Natural killer cell (primary cell): ENCODE measurements around the gene TFIP11. TPM values are rescaled to one million over a fixed set of nuclear protein-coding genes. Genes with fewer than 3 reads are reported as not detected.

ENCODE experiments used
- ATAC-seq, 3 donors: fragments of 150-1000 bp in 2 of 3; fragments of 200-7000 bp in 1 of 3; cut with Tn5 transposase; 1 replicate in 1 of 3; 2 replicates in 2 of 3; pipeline ENCODE4 v1.10.0; 2021; ENCODE audit warnings: mild to moderate bottlenecking in 2 of 3, moderate library complexity in 2 of 3
- DNase-seq, 2 donors: peaks; one replicate each; pipeline versions ENCODE4 v3.0.0 to v3.0.0-alpha.2; 2013 to 2021; ENCODE audit warnings: mixed read lengths in 1 of 2
- H3K27ac ChIP-seq: one replicate; pipeline ENCODE4 v1.5.1; 2013; ENCODE audit warnings: mild to moderate bottlenecking, low read length
- H3K27me3 ChIP-seq: one replicate; pipeline ENCODE4 v1.6.1; 2013; ENCODE audit warnings: low read length; ENCODE audit not compliant: control insufficient read depth, insufficient read depth
- H3K36me3 ChIP-seq: one replicate; pipeline ENCODE4 v1.6.1; 2013; ENCODE audit warnings: low read length; ENCODE audit not compliant: control insufficient read depth, insufficient read depth
- H3K4me1 ChIP-seq: one replicate; pipeline ENCODE4 v1.6.1; 2013; ENCODE audit warnings: low read length; ENCODE audit not compliant: control insufficient read depth, insufficient read depth
- H3K4me3 ChIP-seq: one replicate; pipeline ENCODE4 v1.5.1; 2013; ENCODE audit warnings: low read length
- H3K9me3 ChIP-seq: one replicate; pipeline ENCODE4 v1.6.1; 2013; ENCODE audit warnings: low read length; ENCODE audit not compliant: control insufficient read depth, insufficient read depth
- H3K27ac Mint-ChIP-seq, 2 donors: one replicate each; pipeline ENCODE4 v1.8.0; 2022; ENCODE audit warnings: mild to moderate bottlenecking in 2 of 2, mixed read lengths in 2 of 2, moderate library complexity in 1 of 2
- H3K27me3 Mint-ChIP-seq, 2 donors: one replicate each; pipeline ENCODE4 v1.8.0; 2022; ENCODE audit warnings: low read depth in 2 of 2, mixed read lengths in 2 of 2
- H3K36me3 Mint-ChIP-seq: one replicate; pipeline ENCODE4 v1.8.0; 2022; ENCODE audit warnings: mixed read lengths
- H3K4me1 Mint-ChIP-seq, 2 donors: one replicate each; pipeline ENCODE4 v1.8.0; 2022; ENCODE audit warnings: mixed read lengths in 2 of 2
- H3K4me3 Mint-ChIP-seq: one replicate; pipeline ENCODE4 v1.8.0; 2022; ENCODE audit warnings: mild to moderate bottlenecking, moderate library complexity, mixed read lengths
- H3K9me3 Mint-ChIP-seq, 2 donors: one replicate each; pipeline ENCODE4 v1.8.0; 2022; ENCODE audit warnings: mixed read lengths in 2 of 2
- CTCF ChIP-seq: fragments of 200-600 bp; IDR thresholded peaks from one replicate; pipeline ENCODE4 v1.8.0; 2022; ENCODE audit warnings: antibody characterized with exemption
- WGBS: methylation state at CpG from one replicate; pipeline ENCODE4 v1.1.7; 2013; ENCODE audit warnings: missing lambda C conversion rate; ENCODE audit not compliant: insufficient coverage; 5-methylcytosine and 5-hydroxymethylcytosine counted together
- intact Hi-C: fragments of 100-400 bp; cut with micrococcal nuclease; formaldehyde crosslinking; loops from one replicate; pipeline ENCODE4 v1.14.2; 2022
- total RNA-seq, 4 donors: library from RNA; stranded (reverse); fragments of 120-200 nt in 1 of 4; gene quantifications; one replicate each; pipeline versions ENCODE4 v1.2.3 to v1.2.4, GENCODE V29; 2013 to 2022

TFIP11 gene
- total RNA-seq, 3 donors from 2014 or later (not counting 1 experiment from before 2014, with no cell fraction given) = 108 to 131 (median 124) TPM

- Mint-ChIP-seq H3K27me3 (no peaks in the 10 kb centered on the region), H3K4me1 (peaks cover 57 to 68% of the 10 kb centered on the region in 2 donors), H3K4me3 (peak overlapping the region; percentile 39), H3K36me3 (no peaks in the 10 kb centered on the region), H3K9me3 (no peaks in the 10 kb centered on the region), H3K27ac (peak overlapping the region; percentile 76 to 81)
- Histone ChIP-seq H3K36me3 (peaks cover 22% of the 10 kb centered on the region), H3K9me3 (no peaks in the 10 kb centered on the region), H3K4me3 (no peak overlapping the region), H3K4me1 (peaks cover 85% of the 10 kb centered on the region), H3K27me3 (no peaks in the 10 kb centered on the region), H3K27ac (no peak overlapping the region)
- 56% methylated on average over 4 of the region's 7 CpGs for WGBS
- ATAC-seq (peak in 1 of 3 donors; percentile 44), DNase-seq (no peak)
- intact Hi-C loops = no loop called here
- no peak for TF ChIP-seq CTCF
Measured at GRCh38 chr22:26553056-26553752, 40.9 kb upstream of the TFIP11 start.

- H3K27ac ChIP-seq = no peak overlapping the region
- ATAC-seq (no peak), DNase-seq (no peak)
- no peak for TF ChIP-seq CTCF
- peaks cover 88% of the 10 kb centered on the region for H3K4me1 ChIP-seq
- peaks cover 61 to 70% of the 10 kb centered on the region in 2 donors for H3K4me1 Mint-ChIP-seq
- intact Hi-C loops = no loop called here
- H3K27me3 Mint-ChIP-seq = no peaks in the 10 kb centered on the region
- H3K4me3 Mint-ChIP-seq = no peak overlapping the region
- no peak overlapping the region for H3K4me3 ChIP-seq
- no peaks in the 10 kb centered on the region for H3K36me3 Mint-ChIP-seq
- WGBS = 83% methylated on average over 9 of the region's 10 CpGs
- H3K9me3 ChIP-seq = no peaks in the 10 kb centered on the region
- no peaks in the 10 kb centered on the region for H3K9me3 Mint-ChIP-seq
- H3K27ac Mint-ChIP-seq = peak overlapping the region; percentile 76 to 81
- no peaks in the 10 kb centered on the region for H3K27me3 ChIP-seq
- peaks cover 19% of the 10 kb centered on the region for H3K36me3 ChIP-seq
Measured at GRCh38 chr22:26552466-26552865, 40.2 kb upstream of the TFIP11 start.

- H3K4me3 ChIP-seq = no peak overlapping the region
- no peak overlapping the region for H3K27ac ChIP-seq
- peaks cover 22% of the 10 kb centered on the region for H3K36me3 ChIP-seq
- Mint-ChIP-seq H3K27me3 (no peaks in the 10 kb centered on the region), H3K36me3 (peaks cover 3% of the 10 kb centered on the region), H3K27ac (peak overlapping the region; percentile 76 to 81), H3K4me3 (no peak overlapping the region), H3K9me3 (no peaks in the 10 kb centered on the region), H3K4me1 (peaks cover 61 to 70% of the 10 kb centered on the region in 2 donors)
- no peak for TF ChIP-seq CTCF
- H3K27me3 ChIP-seq = no peaks in the 10 kb centered on the region
- intact Hi-C loops = no loop called here
- WGBS = 87% methylated on average over 2 of the region's 2 CpGs
- no peak for DNase-seq
- no peaks in the 10 kb centered on the region for H3K9me3 ChIP-seq
- H3K4me1 ChIP-seq = peaks cover 88% of the 10 kb centered on the region
- no peak for ATAC-seq
Measured at GRCh38 chr22:26551568-26551967, 39.3 kb upstream of the TFIP11 start.
